Fibroblast of lung (primary cell): ENCODE data around the gene CAMK2G. TPM values are rescaled to one million over a fixed set of nuclear protein-coding genes. Genes with fewer than 3 reads are reported as not detected.
"Not testable (repeated sequence)": the region's sequence is repeated elsewhere in the genome, so short reads cannot be mapped to it uniquely, and the experiment has no call there.

Experiments
- DNase-seq, 2 donors: peaks; one replicate each; pipeline versions ENCODE4 v3.0.0 to v3.0.0-alpha.2; 2010; ENCODE audit warnings: low read depth in 2 of 2
- H2AFZ ChIP-seq: 2 replicates; pipeline ENCODE4 v1.5.1; 2012; ENCODE audit warnings: low read length, control low read depth, inconsistent platforms
- H3K27ac ChIP-seq: 2 replicates; pipeline ENCODE4 v1.5.1; 2011; ENCODE audit warnings: low read length, control low read depth; ENCODE audit not compliant: insufficient read depth
- H3K27me3 ChIP-seq: 2 replicates; pipeline ENCODE4 v1.5.1; 2011; ENCODE audit warnings: mild to moderate bottlenecking, low read length; ENCODE audit not compliant: control insufficient read depth, insufficient read depth
- H3K36me3 ChIP-seq: 2 replicates; pipeline ENCODE4 v1.5.1; 2011; ENCODE audit warnings: low read length; ENCODE audit not compliant: control insufficient read depth, insufficient read depth
- H3K4me1 ChIP-seq: 2 replicates; pipeline ENCODE4 v1.5.1; 2011; ENCODE audit warnings: low read length; ENCODE audit not compliant: control insufficient read depth, insufficient read depth; ENCODE audit errors: extremely low read depth
- H3K4me2 ChIP-seq: 2 replicates; pipeline ENCODE4 v1.5.1; 2011; ENCODE audit warnings: low read length, control low read depth; ENCODE audit not compliant: insufficient read depth; ENCODE audit errors: extremely low read depth
- H3K4me3 ChIP-seq, 4 experiments: fragments of 200-600 bp in 1 of 4; sonication (generic) in 1 of 4; replicated peaks in 1 of 4; 2 replicates each; pipeline ENCODE4 v1.5.1; 2011 to 2016; ENCODE audit warnings: low read length in 4 of 4, low read depth in 3 of 4, mild to moderate bottlenecking in 3 of 4, control low read depth in 2 of 4, inconsistent platforms in 1 of 4, mixed read lengths in 1 of 4; ENCODE audit not compliant: insufficient read depth in 1 of 4; ENCODE audit errors: control extremely low read depth in 1 of 4
- H3K79me2 ChIP-seq: 2 replicates; pipeline ENCODE4 v1.5.1; 2012; ENCODE audit warnings: mild to moderate bottlenecking, low read length, inconsistent platforms; ENCODE audit not compliant: control insufficient read depth, insufficient read depth
- H3K9ac ChIP-seq: 2 replicates; pipeline ENCODE4 v1.5.1; 2011; ENCODE audit warnings: mild to moderate bottlenecking, low read length, control low read depth; ENCODE audit not compliant: insufficient read depth
- H3K9me3 ChIP-seq: 2 replicates; pipeline ENCODE4 v1.5.1; 2012; ENCODE audit warnings: low read depth, low read length; ENCODE audit not compliant: control insufficient read depth, insufficient read depth
- H4K20me1 ChIP-seq: 2 replicates; pipeline ENCODE4 v1.5.1; 2011; ENCODE audit warnings: low read length; ENCODE audit not compliant: control insufficient read depth, insufficient read depth; ENCODE audit errors: extremely low read depth
- EZH2 ChIP-seq: IDR thresholded peaks from 2 replicates; pipeline ENCODE4 v1.5.1; 2012; ENCODE audit warnings: low read length, control low read depth, mild to moderate bottlenecking; ENCODE audit errors: missing control alignments
- polyA plus RNA-seq, 2 donors: library from polyadenylated mRNA; depleted of rRNA in 1 of 2; stranded (reverse) in 1 of 2; unstranded in 1 of 2; fragments of >200 nt; gene quantifications; 2 replicates each; pipeline ENCODE4 v1.2.1, GENCODE V29; 2011 to 2012; ENCODE audit warnings: missing spikeins in 1 of 2
- total RNA-seq: library from RNA; depleted of rRNA; stranded (reverse); fragments of >200 nt; gene quantifications from 2 replicates; pipeline ENCODE4 v1.2.1, GENCODE V29; 2014
- TF ChIP-seq, protein P1 (sequence below), 2 donors: IDR thresholded peaks in 1 of 2; conservative IDR thresholded peaks in 1 of 2; 1 replicate in 1 of 2; 2 replicates in 1 of 2; pipeline ENCODE4 v1.5.1; 2011 to 2012; ENCODE audit warnings: low read length in 2 of 2, control low read depth in 1 of 2, inconsistent platforms in 1 of 2, low read depth in 1 of 2, mild to moderate bottlenecking in 1 of 2

The CAMK2G gene
- total and polyA plus RNA-seq, 2 donors (not counting 1 experiment from before 2014, with no cell fraction given) = 25.9 to 32.2 TPM

DNA sequence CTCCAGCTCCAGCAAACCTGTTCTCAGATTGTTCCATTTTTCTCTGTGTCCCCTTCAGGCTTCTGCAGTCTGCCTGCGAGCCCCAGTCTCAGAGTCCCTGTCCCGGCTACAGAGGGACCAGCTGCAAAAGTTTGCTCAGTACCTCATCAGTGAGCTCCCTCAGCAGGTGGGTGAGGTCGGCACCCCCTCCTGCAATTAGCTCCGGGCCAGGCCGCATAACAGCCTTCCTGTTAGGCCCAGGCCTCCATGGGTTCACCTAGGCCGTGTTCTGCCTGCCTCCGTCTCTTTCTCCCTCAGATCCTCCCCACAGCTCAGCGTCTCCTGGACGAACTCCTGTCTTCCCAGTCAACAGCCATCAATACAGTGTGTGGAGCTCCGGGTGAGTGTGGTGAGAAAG lies 84.7 kb downstream of the CAMK2G start:
- TF ChIP-seq, protein P1, sequence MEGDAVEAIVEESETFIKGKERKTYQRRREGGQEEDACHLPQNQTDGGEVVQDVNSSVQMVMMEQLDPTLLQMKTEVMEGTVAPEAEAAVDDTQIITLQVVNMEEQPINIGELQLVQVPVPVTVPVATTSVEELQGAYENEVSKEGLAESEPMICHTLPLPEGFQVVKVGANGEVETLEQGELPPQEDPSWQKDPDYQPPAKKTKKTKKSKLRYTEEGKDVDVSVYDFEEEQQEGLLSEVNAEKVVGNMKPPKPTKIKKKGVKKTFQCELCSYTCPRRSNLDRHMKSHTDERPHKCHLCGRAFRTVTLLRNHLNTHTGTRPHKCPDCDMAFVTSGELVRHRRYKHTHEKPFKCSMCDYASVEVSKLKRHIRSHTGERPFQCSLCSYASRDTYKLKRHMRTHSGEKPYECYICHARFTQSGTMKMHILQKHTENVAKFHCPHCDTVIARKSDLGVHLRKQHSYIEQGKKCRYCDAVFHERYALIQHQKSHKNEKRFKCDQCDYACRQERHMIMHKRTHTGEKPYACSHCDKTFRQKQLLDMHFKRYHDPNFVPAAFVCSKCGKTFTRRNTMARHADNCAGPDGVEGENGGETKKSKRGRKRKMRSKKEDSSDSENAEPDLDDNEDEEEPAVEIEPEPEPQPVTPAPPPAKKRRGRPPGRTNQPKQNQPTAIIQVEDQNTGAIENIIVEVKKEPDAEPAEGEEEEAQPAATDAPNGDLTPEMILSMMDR (conservative IDR thresholded peaks at IDR 0.05 in 1 of 2, IDR thresholded peaks at IDR 0.05 in 1 of 2; ENCODE audit: low read depth in 1 of 2, low read length in 2 of 2) = no peak
- TF ChIP-seq EZH2 = no peak
- no peak overlapping the region for H3K27ac ChIP-seq
- no peaks in the 10 kb centered on the region for H4K20me1 ChIP-seq
- H3K36me3 ChIP-seq = peaks cover 40% of the 10 kb centered on the region
- no peak for DNase-seq
- H3K27me3 ChIP-seq = no peaks in the 10 kb centered on the region
- H3K4me1 ChIP-seq = peaks cover 3% of the 10 kb centered on the region
- no peak overlapping the region for H3K4me2 ChIP-seq
- no peaks in the 10 kb centered on the region for H3K9me3 ChIP-seq
- no peak overlapping the region for H2AFZ ChIP-seq
- H3K4me3 ChIP-seq = no peak overlapping the region
- no peak overlapping the region for H3K9ac ChIP-seq
- H3K79me2 ChIP-seq = peaks cover 31% of the 10 kb centered on the region

DNA sequence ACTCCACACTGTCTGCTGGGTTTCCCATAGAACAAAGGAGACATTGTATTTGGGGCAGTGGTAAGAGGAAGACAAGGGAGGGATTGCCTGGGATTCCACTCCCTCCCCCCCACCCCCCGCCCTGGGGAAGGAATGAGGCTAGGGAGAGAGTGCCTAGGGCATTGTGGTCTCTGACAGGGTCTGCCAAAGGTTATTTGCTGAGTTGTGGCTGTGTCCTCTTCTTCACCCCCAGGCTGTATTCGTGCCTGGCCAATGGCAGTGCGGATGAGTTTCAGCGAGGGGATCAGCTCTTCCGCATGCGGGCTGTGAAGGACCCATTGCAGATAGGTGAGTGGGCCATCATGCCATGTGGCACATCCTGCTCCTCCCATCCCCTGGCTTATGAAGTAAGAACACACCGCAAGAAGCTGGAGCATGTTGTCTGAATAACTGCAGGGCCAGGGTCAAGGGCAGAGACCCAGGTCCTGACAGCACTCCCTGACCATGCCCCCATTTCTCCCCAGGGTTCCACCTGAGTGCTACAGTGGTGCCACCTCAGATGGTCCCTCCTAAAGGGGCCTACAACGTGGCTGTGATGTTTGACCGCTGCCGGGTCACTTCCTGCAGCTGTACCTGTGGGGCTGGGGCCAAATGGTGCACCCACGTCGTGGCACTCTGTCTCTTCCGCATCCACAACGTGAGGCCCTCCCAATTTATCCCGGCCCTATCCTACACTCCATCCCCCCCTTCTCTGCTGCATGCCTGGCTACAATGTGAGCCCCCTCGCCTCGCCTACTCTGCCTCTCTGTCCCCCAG lies 85.3 kb downstream of the CAMK2G start:
- Histone ChIP-seq H3K9me3 (no peaks in the 10 kb centered on the region), H3K27me3 (no peaks in the 10 kb centered on the region), H3K4me3 (no peak overlapping the region), H3K4me1 (peaks cover 3% of the 10 kb centered on the region), H3K36me3 (peaks cover 36% of the 10 kb centered on the region), H3K4me2 (no peak overlapping the region), H3K27ac (no peak overlapping the region), H2AFZ (no peak overlapping the region), H3K79me2 (peaks cover 32% of the 10 kb centered on the region), H4K20me1 (no peaks in the 10 kb centered on the region), H3K9ac (no peak overlapping the region)
- no peak for DNase-seq
- TF ChIP-seq, protein P1 (conservative IDR thresholded peaks at IDR 0.05 in 1 of 2, IDR thresholded peaks at IDR 0.05 in 1 of 2; ENCODE audit: low read depth in 1 of 2, low read length in 2 of 2) = no peak
- TF ChIP-seq EZH2 = no peak

GRCh38 chr10:73787031-73787800 lies 87.1 kb downstream of the CAMK2G start:
- not testable (repeated sequence) for H3K27ac ChIP-seq, H4K20me1 ChIP-seq, H2AFZ ChIP-seq, H3K4me1 ChIP-seq, DNase-seq, H3K9ac ChIP-seq, H3K27me3 ChIP-seq, H3K9me3 ChIP-seq, H3K4me2 ChIP-seq
- Histone ChIP-seq H3K4me3 (peak overlapping the region in 2 of 4 experiments; percentile 4 to 94), H3K79me2 (peaks cover 48% of the 10 kb centered on the region), H3K36me3 (peaks cover 26% of the 10 kb centered on the region)
